Renal cortex interstitium (tissue), 11 donors: ENCODE results near the gene PIEZO2. TPM values are rescaled to one million over a fixed set of nuclear protein-coding genes. Genes with fewer than 3 reads are reported as not detected.

Experiments
- DNase-seq, 11 donors: peaks; one replicate each; pipeline ENCODE4 v3.0.0-alpha.2; 2013; ENCODE audit warnings: low read depth in 9 of 11, low spot score in 4 of 11; ENCODE audit errors: extremely low read depth in 1 of 11
- polyA plus RNA-seq, 3 donors: library from polyadenylated mRNA; unstranded; fragments of 120-200 nt; gene quantifications; one replicate each; pipeline ENCODE4 v1.2.1, GENCODE V29; 2013; ENCODE audit not compliant: insufficient read length in 3 of 3

PIEZO2 gene
- polyA plus RNA-seq, 3 donors = 13.6 to 21.5 (median 17.9) TPM

- DNase-seq = no peak
These were observed 29.3 kb downstream of the PIEZO2 start for GRCh38 chr18:11119959-11120587.

GRCh38 chr18:11119550-11119949, 29.8 kb downstream of the PIEZO2 start:
- DNase-seq = no peak

GRCh38 chr18:11118051-11118766, 31.2 kb downstream of the PIEZO2 start:
- DNase-seq = no peak

GRCh38 chr18:11115276-11115675, 34.1 kb downstream of the PIEZO2 start:
- no peak for DNase-seq

- DNase-seq = no peak
These were observed 34.7 kb downstream of the PIEZO2 start for GRCh38 chr18:11114653-11115052.

GRCh38 chr18:11113937-11114336, 35.4 kb downstream of the PIEZO2 start:
- no peak for DNase-seq

- no peak for DNase-seq
These were observed 36.3 kb downstream of the PIEZO2 start for GRCh38 chr18:11113046-11113548.

- no peak for DNase-seq
These were observed 37.1 kb downstream of the PIEZO2 start for GRCh38 chr18:11112286-11112685.

GRCh38 chr18:11110509-11110908, 38.9 kb downstream of the PIEZO2 start:
- no peak for DNase-seq

GRCh38 chr18:11108947-11109346, 40.4 kb downstream of the PIEZO2 start:
- DNase-seq = no peak

GRCh38 chr18:11106894-11107293, 42.5 kb downstream of the PIEZO2 start:
- DNase-seq = no peak

- DNase-seq = no peak
These were observed 43.9 kb downstream of the PIEZO2 start for GRCh38 chr18:11105463-11105862.

GRCh38 chr18:11104307-11104706, 45.1 kb downstream of the PIEZO2 start:
- DNase-seq = no peak

GRCh38 chr18:11096839-11097750, 52.3 kb downstream of the PIEZO2 start:
- no peak for DNase-seq

- DNase-seq = no peak
These were observed 53.0 kb downstream of the PIEZO2 start for GRCh38 chr18:11096411-11096810.

GRCh38 chr18:11095674-11096293, 53.6 kb downstream of the PIEZO2 start:
- DNase-seq = no peak

GRCh38 chr18:11095211-11095610, 54.2 kb downstream of the PIEZO2 start:
- no peak for DNase-seq

GRCh38 chr18:11091746-11092145, 57.6 kb downstream of the PIEZO2 start:
- DNase-seq = no peak
